Measurements from ENCODE around the gene GTF2H4.
A peak's percentile ranks its signal among the peaks of the same experiment; 100 is the strongest.

Gene GTF2H4

GRCh38 chr6:30957716-30958115 is 49.7 kb downstream of the GTF2H4 start:
- no peak for DNase-seq (ENCODE audit: low read depth, low spot score)
- Histone ChIP-seq H3K36me3 (ENCODE audit: insufficient read depth, low read length) (no peaks in the 10 kb centered on the region), H3K9me3 (ENCODE audit: low read depth, low read length) (no peaks in the 10 kb centered on the region), H3K4me3 (no peak overlapping the region), H3K9ac (ENCODE audit: insufficient read length) (no peak overlapping the region), H3K27ac (no peak overlapping the region)
- no peak for TF ChIP-seq FOXP2 (optimal IDR thresholded peaks at IDR 0.05; ENCODE audit: control extremely low read depth, extremely low read length, insufficient read depth)
- no peak for TF ChIP-seq EZH2 (IDR thresholded peaks at IDR 0.05)
- TF ChIP-seq POLR2AphosphoS5 (IDR thresholded peaks at IDR 0.05; ENCODE audit: borderline replicate concordance, low read depth, low read length) = no peak

GRCh38 chr6:30960907-30961673 is 53.1 kb downstream of the GTF2H4 start:
- no peak for DNase-seq (ENCODE audit: low read depth, low spot score)
- peak overlapping the region; percentile 42 for H3K4me3 ChIP-seq
- no peaks in the 10 kb centered on the region for H3K36me3 ChIP-seq (ENCODE audit: insufficient read depth, low read length)
- TF ChIP-seq EZH2 (IDR thresholded peaks at IDR 0.05) = no peak
- TF ChIP-seq POLR2AphosphoS5 (IDR thresholded peaks at IDR 0.05; ENCODE audit: borderline replicate concordance, low read depth, low read length) = no peak
- no peak for TF ChIP-seq FOXP2 (optimal IDR thresholded peaks at IDR 0.05; ENCODE audit: control extremely low read depth, extremely low read length, insufficient read depth)
- H3K9ac ChIP-seq (ENCODE audit: insufficient read length) = no peak overlapping the region
- H3K27ac ChIP-seq = no peak overlapping the region
- no peaks in the 10 kb centered on the region for H3K9me3 ChIP-seq (ENCODE audit: low read depth, low read length)

- Histone ChIP-seq H3K27ac (no peak overlapping the region), H3K9ac (ENCODE audit: insufficient read length) (no peak overlapping the region)
Measured at GRCh38 chr6:30962716-30963115, 54.7 kb downstream of the GTF2H4 start.

GRCh38 chr6:30963641-30964040 is 55.6 kb downstream of the GTF2H4 start:
- TF ChIP-seq POLR2AphosphoS5 (IDR thresholded peaks at IDR 0.05; ENCODE audit: borderline replicate concordance, low read depth, low read length) (no peak), FOXP2 (optimal IDR thresholded peaks at IDR 0.05; ENCODE audit: control extremely low read depth, extremely low read length, insufficient read depth) (no peak), EZH2 (IDR thresholded peaks at IDR 0.05) (no peak)
- DNase-seq (ENCODE audit: low read depth, low spot score) = no peak
- Histone ChIP-seq H3K4me3 (no peak overlapping the region), H3K9me3 (ENCODE audit: low read depth, low read length) (no peaks in the 10 kb centered on the region), H3K36me3 (ENCODE audit: insufficient read depth, low read length) (no peaks in the 10 kb centered on the region), H3K9ac (ENCODE audit: insufficient read length) (no peak overlapping the region), H3K27ac (no peak overlapping the region)

More at GRCh38 chr6:30962716-30963115, 54.7 kb downstream of the GTF2H4 start:
- H3K36me3 ChIP-seq (ENCODE audit: insufficient read depth, low read length) = no peaks in the 10 kb centered on the region
- TF ChIP-seq FOXP2 (optimal IDR thresholded peaks at IDR 0.05; ENCODE audit: control extremely low read depth, extremely low read length, insufficient read depth) = no peak
- no peak for TF ChIP-seq EZH2 (IDR thresholded peaks at IDR 0.05)
- no peak for TF ChIP-seq POLR2AphosphoS5 (IDR thresholded peaks at IDR 0.05; ENCODE audit: borderline replicate concordance, low read depth, low read length)
- no peaks in the 10 kb centered on the region for H3K9me3 ChIP-seq (ENCODE audit: low read depth, low read length)
- DNase-seq (ENCODE audit: low read depth, low spot score) = no peak
- H3K4me3 ChIP-seq = no peak overlapping the region
